ENCODE measurements around the gene INTS2. TPM values are rescaled to one million over a fixed set of nuclear protein-coding genes. Genes with fewer than 3 reads are reported as not detected.
"Not testable (repeated sequence)": the region's sequence is repeated elsewhere in the genome, so short reads cannot be mapped to it uniquely, and the experiment has no call there.

Gene INTS2
- total RNA-seq, 1 experiment from 2014 or later: 20.8 TPM

GRCh38 chr17:61827649-61828395 is 100.0 kb downstream of the INTS2 start:
- no peaks in the 10 kb centered on the region for H3K27me3 Mint-ChIP-seq (ENCODE audit: low read depth)
- H3T11ph ChIP-seq (ENCODE audit: low read length): no peak overlapping the region
- no CpG with 5 or more reads among the region's 8 CpGs for WGBS (ENCODE audit: extremely low coverage, insufficient read length, low lambda C conversion rate)
- H2BK15ac ChIP-seq (ENCODE audit: low read depth, low read length): no peak overlapping the region
- H4K8ac ChIP-seq (replicated peaks; ENCODE audit: insufficient read length, low read depth, low read length): no peak overlapping the region
- H3K18ac ChIP-seq (ENCODE audit: insufficient read length, low read depth, low read length): no peak overlapping the region
- H3K23me2 ChIP-seq (ENCODE audit: insufficient read length, low read depth, low read length, poor library complexity, severe bottlenecking): no peaks in the 10 kb centered on the region
- peaks cover 29 to 40% (median 34%) of the 10 kb centered on the region in 3 experiments for H3K36me3 Mint-ChIP-seq (ENCODE audit: insufficient read depth in 1 of 3, low read depth in 3 of 3)
- H2BK12ac ChIP-seq (ENCODE audit: insufficient read length, low read depth, low read length): no peak overlapping the region
- no peak overlapping the region for H3K4ac ChIP-seq (ENCODE audit: low read depth, low read length)
- H4K5ac ChIP-seq (ENCODE audit: insufficient read length, low read depth, low read length): no peak overlapping the region
- no peak overlapping the region for H3K27ac ChIP-seq (ENCODE audit: insufficient read length, low read depth, low read length)
- no peak overlapping the region for H3K56ac ChIP-seq (ENCODE audit: insufficient read length, low read depth, low read length)
- peaks cover 8 to 15% of the 10 kb centered on the region in 2 experiments; a peak in 3 of 5 replicates for H3K9me3 Mint-ChIP-seq
- no peak overlapping the region for H2BK120ac ChIP-seq (ENCODE audit: low read depth, low read length, poor library complexity, severe bottlenecking)
- no peak overlapping the region for H3K14ac ChIP-seq (ENCODE audit: insufficient read depth, low read length)
- H4K20me1 ChIP-seq (ENCODE audit: control insufficient read depth, insufficient read depth, insufficient read length): no peaks in the 10 kb centered on the region
- no peaks in the 10 kb centered on the region for H3K9me3 ChIP-seq (ENCODE audit: control insufficient read depth, low read depth, low read length)
- H3K23ac ChIP-seq (ENCODE audit: insufficient read length, low read depth, low read length): no peak overlapping the region
- no peak overlapping the region for H2BK20ac ChIP-seq (ENCODE audit: low read depth, low read length, poor library complexity, severe bottlenecking)
- H2BK5ac ChIP-seq (ENCODE audit: insufficient read length, low read length): no peak overlapping the region
- H3K4me1 ChIP-seq (ENCODE audit: insufficient read depth, low read length): no peaks in the 10 kb centered on the region
- H3K4me1 Mint-ChIP-seq: no peaks in the 10 kb centered on the region
- no peak for DNase-seq
- H2AK5ac ChIP-seq (ENCODE audit: insufficient read length, low read length): no peak overlapping the region
- H4K91ac ChIP-seq (ENCODE audit: insufficient read length, low read depth, low read length): no peak overlapping the region
- H3K9ac ChIP-seq (ENCODE audit: extremely low read depth, insufficient read length, low read length): no peak overlapping the region
- H3K4me3 Mint-ChIP-seq: no peak overlapping the region
- TF ChIP-seq CTCF (conservative IDR thresholded peaks at IDR 0.05): no peak
- no peak overlapping the region for H3K27ac Mint-ChIP-seq
- H3K79me1 ChIP-seq (ENCODE audit: insufficient read depth, low read depth, low read length, poor library complexity, severe bottlenecking): no peaks in the 10 kb centered on the region
- H3K4me2 ChIP-seq (ENCODE audit: insufficient read depth, insufficient read length, low read length): no peak overlapping the region
- H2AFZ ChIP-seq (ENCODE audit: low read length): no peak overlapping the region
- H3K27me3 ChIP-seq (ENCODE audit: insufficient read depth, low read length): no peaks in the 10 kb centered on the region
- no peaks in the 10 kb centered on the region for H3K79me2 ChIP-seq (ENCODE audit: insufficient read depth, low read length)

- not testable (repeated sequence) for H2BK15ac ChIP-seq (ENCODE audit: low read depth, low read length); H3K4ac ChIP-seq (ENCODE audit: low read depth, low read length); H3K4me1 Mint-ChIP-seq; H3T11ph ChIP-seq (ENCODE audit: low read length); H2BK120ac ChIP-seq (ENCODE audit: low read depth, low read length, poor library complexity, severe bottlenecking); H4K91ac ChIP-seq (ENCODE audit: insufficient read length, low read depth, low read length); DNase-seq; H2BK5ac ChIP-seq (ENCODE audit: insufficient read length, low read length); H3K56ac ChIP-seq (ENCODE audit: insufficient read length, low read depth, low read length); H3K4me3 Mint-ChIP-seq; H2BK20ac ChIP-seq (ENCODE audit: low read depth, low read length, poor library complexity, severe bottlenecking); H3K4me2 ChIP-seq (ENCODE audit: insufficient read depth, insufficient read length, low read length); H4K8ac ChIP-seq (replicated peaks; ENCODE audit: insufficient read length, low read depth, low read length); H3K27me3 Mint-ChIP-seq (ENCODE audit: low read depth); H3K14ac ChIP-seq (ENCODE audit: insufficient read depth, low read length); H3K27ac ChIP-seq (ENCODE audit: insufficient read length, low read depth, low read length); H2AFZ ChIP-seq (ENCODE audit: low read length); H2AK5ac ChIP-seq (ENCODE audit: insufficient read length, low read length); H3K23ac ChIP-seq (ENCODE audit: insufficient read length, low read depth, low read length); H3K27me3 ChIP-seq (ENCODE audit: insufficient read depth, low read length); H3K79me1 ChIP-seq (ENCODE audit: insufficient read depth, low read depth, low read length, poor library complexity, severe bottlenecking); H3K79me2 ChIP-seq (ENCODE audit: insufficient read depth, low read length); H3K27ac Mint-ChIP-seq; H3K9me3 ChIP-seq (ENCODE audit: control insufficient read depth, low read depth, low read length); H4K20me1 ChIP-seq (ENCODE audit: control insufficient read depth, insufficient read depth, insufficient read length); H3K18ac ChIP-seq (ENCODE audit: insufficient read length, low read depth, low read length); H3K9ac ChIP-seq (ENCODE audit: extremely low read depth, insufficient read length, low read length); H4K5ac ChIP-seq (ENCODE audit: insufficient read length, low read depth, low read length); H3K4me1 ChIP-seq (ENCODE audit: insufficient read depth, low read length); H3K23me2 ChIP-seq (ENCODE audit: insufficient read length, low read depth, low read length, poor library complexity, severe bottlenecking); H2BK12ac ChIP-seq (ENCODE audit: insufficient read length, low read depth, low read length)
- Mint-ChIP-seq H3K36me3 (ENCODE audit: insufficient read depth in 1 of 3, low read depth in 3 of 3) (peaks cover 30 to 49% (median 36%) of the 10 kb centered on the region in 3 experiments), H3K9me3 (peaks cover 8 to 15% of the 10 kb centered on the region in 2 experiments; a peak in 3 of 5 replicates)
- no CpG with 5 or more reads among the region's 1 CpG for WGBS (ENCODE audit: extremely low coverage, insufficient read length, low lambda C conversion rate)
These were observed 100.9 kb downstream of the INTS2 start for GRCh38 chr17:61826866-61827265.
